T follicular helper cell (primary cell): Measurements from ENCODE around the gene ARRB2.
A peak's percentile ranks its signal among the peaks of the same experiment; 100 is the strongest.
"Not testable (repeated sequence)": the region's sequence is repeated elsewhere in the genome, so short reads cannot be mapped to it uniquely, and the experiment has no call there.

Experiments used
- DNase-seq: peaks from one replicate; pipeline ENCODE4 v3.0.0-alpha.2; 2020; ENCODE audit warnings: low read depth

Gene ARRB2

GRCh38 chr17:4701116-4701515, 9.3 kb upstream of the ARRB2 start:
- no peak for DNase-seq

- no peak for DNase-seq
These were observed 7.1 kb upstream of the ARRB2 start for GRCh38 chr17:4703330-4703691.

- DNase-seq, result not testable (repeated sequence)
These were observed 5.9 kb upstream of the ARRB2 start for GRCh38 chr17:4704574-4704907.

- no peak for DNase-seq
These were observed 5.4 kb upstream of the ARRB2 start for GRCh38 chr17:4704991-4705390.

DNA sequence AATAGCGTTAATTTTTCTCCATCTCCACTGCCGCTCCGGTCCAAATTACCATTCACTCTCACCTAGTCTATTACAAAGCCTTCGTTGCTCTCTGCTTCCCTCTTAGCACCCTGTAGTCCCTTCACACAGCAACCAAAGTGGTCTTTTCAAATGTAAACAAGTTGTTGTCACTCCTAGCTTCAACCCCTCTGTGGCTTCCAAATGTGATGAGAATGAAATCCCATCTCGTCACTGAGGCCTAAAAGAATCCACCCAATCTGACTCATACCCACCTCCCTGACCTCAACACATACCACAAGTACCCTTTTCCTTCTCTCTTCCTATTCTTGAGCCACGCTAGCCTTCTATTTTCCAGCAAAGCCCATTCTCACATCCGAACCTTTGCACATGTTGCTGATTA, 4.3 kb upstream of the ARRB2 start:
- no peak for DNase-seq

DNA sequence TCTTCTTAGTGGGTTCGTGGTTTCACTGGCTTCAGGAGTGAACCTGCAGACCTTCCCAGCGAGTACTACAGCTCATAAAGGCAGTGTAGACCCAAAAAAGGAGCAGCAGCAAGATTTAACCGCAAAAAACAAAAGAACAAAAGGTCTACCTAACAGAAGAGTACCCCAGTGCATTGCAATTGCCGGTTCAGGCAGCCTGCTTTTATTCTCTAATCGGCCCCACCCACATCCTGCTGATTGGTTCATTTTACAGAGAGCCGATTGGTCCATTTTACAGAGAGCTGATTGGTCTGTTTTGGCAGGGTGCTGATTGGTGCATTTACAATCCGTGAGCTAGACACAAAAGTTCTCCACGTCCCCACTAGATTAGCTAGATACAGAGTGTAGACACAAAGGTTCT, 2.0 kb upstream of the ARRB2 start:
- peak; percentile 32 for DNase-seq

GRCh38 chr17:4710693-4711634, 532 bp downstream of the ARRB2 start:
- peak; percentile 18 for DNase-seq

DNA sequence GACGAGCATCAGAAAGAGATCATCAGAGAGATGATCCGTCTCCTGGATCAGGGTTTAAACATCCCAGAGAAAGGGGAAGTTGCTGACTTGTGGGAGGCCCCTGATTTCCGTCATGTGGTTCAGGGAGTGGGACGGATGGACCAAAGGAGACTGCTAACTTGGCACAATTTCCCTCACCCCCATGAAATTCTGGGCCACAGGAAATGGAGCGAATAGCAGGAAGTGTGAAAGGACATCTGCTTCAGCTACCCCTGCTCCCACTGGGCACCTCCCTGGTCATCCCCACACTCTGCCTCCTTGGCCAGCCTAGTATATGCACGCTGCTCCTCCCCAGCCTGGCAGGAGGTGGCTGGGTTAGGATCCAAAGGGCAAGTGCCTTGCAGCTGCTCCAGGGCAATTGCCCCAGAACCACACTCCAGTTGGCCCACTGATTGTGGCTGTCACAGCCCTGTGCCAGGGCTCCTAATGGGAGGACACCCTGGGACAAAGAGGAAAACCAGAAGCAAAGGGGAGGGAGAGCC, 1.3 kb downstream of the ARRB2 start:
- no peak for DNase-seq

DNA sequence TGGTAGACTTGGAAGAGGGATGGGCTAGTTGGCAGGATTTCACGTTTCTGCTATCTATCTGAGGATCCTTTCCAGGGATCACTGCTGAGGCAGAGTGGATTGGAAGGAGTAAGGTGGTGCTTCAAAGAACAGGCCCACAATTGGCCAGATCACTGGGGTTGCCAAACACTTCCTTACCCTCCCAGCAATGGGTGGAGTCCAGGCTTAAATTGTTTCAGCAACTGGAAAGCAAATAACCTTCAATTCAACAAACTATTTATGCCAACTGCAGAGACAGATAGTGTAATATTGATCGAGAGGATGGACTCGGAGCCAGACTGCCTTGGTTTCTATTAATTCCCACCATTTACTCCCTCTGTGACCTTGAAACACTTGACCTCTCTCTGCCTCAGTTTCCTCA, 2.1 kb downstream of the ARRB2 start:
- DNase-seq, result no peak

DNA sequence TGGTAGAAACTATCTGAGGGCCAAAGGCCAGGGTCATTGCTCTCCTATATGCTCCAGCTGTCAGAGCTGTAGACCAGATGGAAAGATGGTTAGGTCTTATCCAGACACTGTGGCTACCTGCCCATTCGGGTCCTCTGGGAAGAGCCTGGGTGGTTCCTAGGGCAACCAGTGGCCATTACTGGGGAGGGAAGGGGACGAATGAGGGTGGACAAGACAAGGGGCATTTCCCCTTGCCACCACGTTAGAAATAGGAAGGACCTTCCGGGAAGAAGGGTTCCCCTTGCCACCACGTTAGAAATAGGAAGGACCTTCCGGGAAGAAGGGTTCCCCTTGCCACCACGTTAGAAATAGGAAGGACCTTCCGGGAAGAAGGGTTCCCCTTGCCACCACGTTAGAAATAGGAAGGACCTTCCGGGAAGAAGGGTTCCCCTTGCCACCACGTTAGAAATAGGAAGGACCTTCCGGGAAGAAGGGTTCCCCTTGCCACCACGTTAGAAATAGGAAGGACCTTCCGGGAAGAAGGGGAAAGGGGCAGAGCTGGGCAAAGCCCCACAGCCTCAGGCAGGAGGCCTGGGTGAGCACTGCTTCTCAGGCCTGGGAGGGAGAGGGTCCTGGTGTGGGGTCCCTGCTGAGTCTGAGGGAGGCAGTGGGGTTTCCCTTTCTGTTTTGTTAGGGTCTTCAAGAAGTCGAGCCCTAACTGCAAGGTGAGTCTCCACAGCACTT, 4.1 kb downstream of the ARRB2 start:
- DNase-seq, result not testable (repeated sequence)

GRCh38 chr17:4715063-4715744, 4.8 kb downstream of the ARRB2 start:
- DNase-seq, result no peak

DNA sequence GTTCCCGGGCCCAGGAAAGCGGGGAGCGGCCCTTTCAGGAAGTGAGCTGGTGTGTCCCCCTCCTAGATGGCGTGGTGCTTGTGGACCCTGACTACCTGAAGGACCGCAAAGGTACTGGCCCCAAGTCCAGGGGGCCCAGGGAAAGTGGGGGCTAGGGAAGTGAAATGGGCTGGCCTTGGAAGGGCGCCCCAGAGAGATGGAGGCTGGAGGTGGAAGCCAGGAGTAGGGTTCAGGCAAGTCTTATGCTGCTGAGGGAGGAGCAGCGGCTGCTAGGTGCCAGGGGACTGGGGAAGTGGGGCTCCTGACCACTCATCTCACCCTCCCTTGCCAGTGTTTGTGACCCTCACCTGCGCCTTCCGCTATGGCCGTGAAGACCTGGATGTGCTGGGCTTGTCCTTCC, 5.6 kb downstream of the ARRB2 start:
- no peak for DNase-seq

GRCh38 chr17:4717791-4718190, 7.4 kb downstream of the ARRB2 start:
- no peak for DNase-seq

- no peak for DNase-seq
These were observed 7.8 kb downstream of the ARRB2 start for GRCh38 chr17:4718276-4718675.

DNA sequence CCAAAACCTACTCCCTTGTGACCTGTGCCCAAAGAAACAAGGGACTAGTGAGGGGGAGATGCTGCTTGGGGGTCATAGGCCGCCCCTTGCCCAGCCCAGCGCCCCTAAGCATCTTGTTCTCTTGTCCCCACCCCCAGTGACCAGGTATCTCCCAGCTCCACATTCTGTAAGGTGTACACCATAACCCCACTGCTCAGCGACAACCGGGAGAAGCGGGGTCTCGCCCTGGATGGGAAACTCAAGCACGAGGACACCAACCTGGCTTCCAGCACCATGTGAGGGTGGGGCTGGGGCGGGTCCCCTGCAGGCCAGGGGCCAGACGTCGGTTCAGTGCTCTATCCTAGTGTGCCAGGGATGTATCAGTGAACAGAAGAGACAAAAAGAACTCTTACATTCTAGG, 8.7 kb downstream of the ARRB2 start:
- DNase-seq, result no peak

DNA sequence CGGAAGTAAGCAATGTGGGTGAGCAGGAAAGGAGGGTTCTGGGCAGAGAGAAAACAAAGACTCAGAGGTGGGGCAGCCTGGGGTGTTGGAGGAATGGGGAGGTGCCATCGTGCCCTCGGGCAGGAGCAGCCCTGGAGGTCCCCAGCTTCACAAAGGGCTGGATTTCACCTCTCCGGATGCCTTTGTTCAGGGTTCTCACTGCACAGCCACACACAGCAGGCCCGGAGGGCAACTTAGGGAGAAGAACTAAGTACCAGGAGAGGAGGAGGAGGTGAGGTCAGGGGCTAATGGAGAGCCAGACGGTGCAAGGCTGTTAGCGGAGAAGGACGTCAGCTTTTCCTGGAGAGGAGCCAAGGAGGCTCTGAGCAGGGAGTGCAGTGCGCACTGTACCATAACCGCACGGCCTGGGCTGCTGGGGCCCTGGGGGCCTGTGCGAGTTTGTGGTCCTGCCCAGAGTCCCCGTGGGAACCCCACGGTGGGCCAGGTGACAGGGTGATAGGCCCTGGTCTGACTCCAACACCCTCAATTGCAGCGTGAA, 9.3 kb downstream of the ARRB2 start:
- DNase-seq, result no peak

GRCh38 chr17:4720787-4721186, 10.4 kb downstream of the ARRB2 start:
- DNase-seq, result no peak

- DNase-seq, result no peak
These were observed 11.0 kb downstream of the ARRB2 start for GRCh38 chr17:4721203-4722135.

- no peak for DNase-seq
These were observed 12.3 kb downstream of the ARRB2 start for GRCh38 chr17:4722678-4723240.

- DNase-seq, result no peak
These were observed 14.2 kb downstream of the ARRB2 start for GRCh38 chr17:4724650-4725049.
